ENCODE data around the gene SFXN3.

The SFXN3 gene, protein sequence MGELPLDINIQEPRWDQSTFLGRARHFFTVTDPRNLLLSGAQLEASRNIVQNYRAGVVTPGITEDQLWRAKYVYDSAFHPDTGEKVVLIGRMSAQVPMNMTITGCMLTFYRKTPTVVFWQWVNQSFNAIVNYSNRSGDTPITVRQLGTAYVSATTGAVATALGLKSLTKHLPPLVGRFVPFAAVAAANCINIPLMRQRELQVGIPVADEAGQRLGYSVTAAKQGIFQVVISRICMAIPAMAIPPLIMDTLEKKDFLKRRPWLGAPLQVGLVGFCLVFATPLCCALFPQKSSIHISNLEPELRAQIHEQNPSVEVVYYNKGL

DNA sequence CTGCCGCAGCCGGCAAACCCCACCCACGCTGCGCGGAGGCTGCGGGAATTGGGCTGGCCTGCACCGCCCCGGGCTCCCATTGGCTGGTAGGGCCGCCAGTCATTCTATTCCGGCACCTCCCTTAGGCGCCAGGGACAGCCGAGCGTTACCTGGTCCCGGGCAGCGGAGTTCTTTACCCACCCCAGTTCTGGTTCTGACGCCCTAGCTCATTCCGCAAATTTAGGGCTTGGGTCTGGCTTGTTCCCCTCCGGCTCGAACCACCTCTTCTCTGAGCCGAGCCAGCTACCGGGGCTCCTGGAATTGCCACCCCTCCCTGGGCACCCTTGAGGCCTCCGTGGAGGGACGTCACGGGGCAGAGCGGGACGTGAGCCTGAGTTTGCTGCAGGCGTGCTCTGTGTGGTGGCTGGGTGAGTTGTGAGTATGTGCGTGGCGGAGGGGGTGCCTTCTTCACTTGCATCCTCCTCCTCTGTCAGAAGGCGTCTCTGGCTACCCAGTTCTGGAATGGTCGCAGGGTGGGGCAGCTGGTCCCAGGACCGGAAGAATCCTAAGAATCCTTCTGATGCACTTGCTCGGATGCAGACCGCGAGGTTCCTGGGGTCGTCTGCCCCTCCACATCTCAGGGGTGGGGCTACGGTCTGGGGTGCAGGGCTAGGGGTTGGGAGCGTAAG lies at the start of gene SFXN3, which contains the start of gene PDZD7:
SFXN3 (plus strand) TSS at position 107 of the 668 bp plus-strand sequence. CDS start 3,461 bp downstream, outside the sequence.
PDZD7 (minus strand) TSS at position 2 of the 668 bp plus-strand sequence. CDS start 910 bp downstream, outside the sequence.
- DNase-seq (peak; percentile 94 to 96), ATAC-seq (peak; percentile 89)
- H3K4me3 Mint-ChIP-seq, result peak within 1 kb of the TSS; percentile 83 to 85

DNA sequence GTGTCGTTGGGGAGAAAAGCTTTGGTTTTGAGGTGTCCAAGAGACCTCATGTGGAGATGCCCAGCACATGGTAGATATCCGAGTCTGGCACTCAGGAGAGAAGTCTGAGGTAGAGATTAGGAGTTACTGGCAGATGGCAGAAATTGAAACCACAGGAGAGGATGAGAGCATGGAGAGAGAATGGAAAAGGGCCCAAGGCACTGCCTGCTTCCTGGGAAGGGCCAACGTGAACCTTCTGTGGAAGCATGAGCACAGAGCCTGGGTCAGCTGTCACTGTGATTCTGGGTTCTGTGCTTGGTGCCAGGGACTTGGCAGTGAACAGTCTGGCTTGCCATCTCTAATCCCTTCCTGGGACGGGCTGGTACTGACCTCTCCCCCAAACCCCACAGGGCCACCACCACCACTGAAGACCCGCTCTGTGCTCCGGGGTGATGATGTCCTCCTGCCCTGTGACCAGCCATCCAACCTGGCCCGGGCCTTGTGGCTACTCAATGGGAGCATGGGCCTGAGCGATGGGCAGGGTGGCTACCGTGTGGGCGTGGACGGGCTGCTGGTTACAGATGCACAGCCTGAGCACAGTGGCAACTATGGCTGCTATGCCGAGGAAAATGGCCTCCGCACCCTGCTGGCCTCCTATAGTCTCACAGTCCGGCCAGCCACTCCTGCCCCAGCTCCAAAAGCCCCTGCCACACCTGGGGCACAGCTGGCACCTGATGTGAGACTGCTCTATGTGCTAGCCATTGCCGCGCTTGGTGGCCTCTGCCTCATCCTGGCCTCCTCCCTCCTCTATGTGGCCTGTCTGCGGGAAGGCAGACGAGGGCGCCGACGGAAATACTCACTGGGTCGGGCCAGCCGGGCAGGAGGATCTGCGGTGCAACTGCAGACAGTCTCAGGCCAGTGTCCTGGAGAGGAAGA lies 47.9 kb upstream of the SFXN3 start:
- H3K9me3 Mint-ChIP-seq, result no peaks in the 10 kb centered on the region
- H3K27me3 Mint-ChIP-seq, result no peaks in the 10 kb centered on the region
- peak overlapping the region in 1 of 2 donors; percentile 48 for H3K27ac Mint-ChIP-seq
- peaks cover 24% of the 10 kb centered on the region for H3K4me1 Mint-ChIP-seq
- peak in 1 of 2 donors; percentile 1 for DNase-seq
- no peak for ATAC-seq
- no peak overlapping the region for H3K4me3 Mint-ChIP-seq

More for the DNA sequence above, at the start of gene SFXN3, which contains the start of gene PDZD7:
- H3K27me3 Mint-ChIP-seq, result peaks cover 31% of the 10 kb centered on the region
- peaks cover 31% of the 10 kb centered on the region for H3K4me1 Mint-ChIP-seq
- H3K27ac Mint-ChIP-seq, result peak within 1 kb of the TSS; percentile 82 to 96
- H3K9me3 Mint-ChIP-seq, result no peaks in the 10 kb centered on the region

DNA sequence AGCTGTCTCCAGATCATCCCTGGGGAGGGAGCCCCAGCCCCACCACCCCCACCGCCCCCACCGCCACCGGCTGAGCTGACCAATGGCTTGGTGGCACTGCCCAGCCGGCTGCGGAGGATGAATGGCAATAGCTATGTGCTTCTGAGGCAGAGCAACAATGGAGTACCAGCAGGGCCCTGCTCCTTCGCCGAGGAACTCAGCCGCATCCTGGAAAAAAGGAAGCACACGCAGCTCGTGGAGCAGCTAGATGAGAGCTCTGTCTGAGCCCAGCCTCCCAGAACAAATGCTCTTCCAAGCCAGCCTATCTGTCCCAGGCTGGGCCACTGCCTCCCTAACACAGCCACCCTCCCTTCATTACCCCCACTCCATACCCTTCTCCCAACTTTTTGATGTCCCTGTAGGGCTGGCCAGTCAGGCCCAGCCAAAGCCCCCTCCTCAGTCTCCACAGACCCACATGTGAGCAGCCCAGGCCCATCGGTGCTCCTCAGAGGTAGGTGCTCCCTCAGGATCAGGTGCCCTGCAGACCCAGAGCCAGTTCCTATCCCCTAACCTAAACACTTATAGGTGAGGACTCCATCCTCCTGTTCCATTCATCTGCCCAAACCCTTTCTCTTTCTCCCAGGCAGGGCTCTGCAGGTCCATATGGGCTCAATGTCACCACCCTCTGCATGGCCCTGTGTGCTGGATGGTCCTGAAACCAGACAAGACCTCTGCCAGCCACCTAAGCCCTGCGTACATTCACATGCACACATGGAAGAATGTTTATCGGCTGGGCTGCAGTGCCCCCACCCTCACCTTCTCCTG lies 47.0 kb upstream of the SFXN3 start:
- no peak overlapping the region for H3K4me3 Mint-ChIP-seq
- H3K27me3 Mint-ChIP-seq, result no peaks in the 10 kb centered on the region
- H3K4me1 Mint-ChIP-seq, result peaks cover 26% of the 10 kb centered on the region
- ATAC-seq, result no peak
- H3K9me3 Mint-ChIP-seq, result no peaks in the 10 kb centered on the region
- no peak for DNase-seq
- H3K27ac Mint-ChIP-seq, result no peak overlapping the region

DNA sequence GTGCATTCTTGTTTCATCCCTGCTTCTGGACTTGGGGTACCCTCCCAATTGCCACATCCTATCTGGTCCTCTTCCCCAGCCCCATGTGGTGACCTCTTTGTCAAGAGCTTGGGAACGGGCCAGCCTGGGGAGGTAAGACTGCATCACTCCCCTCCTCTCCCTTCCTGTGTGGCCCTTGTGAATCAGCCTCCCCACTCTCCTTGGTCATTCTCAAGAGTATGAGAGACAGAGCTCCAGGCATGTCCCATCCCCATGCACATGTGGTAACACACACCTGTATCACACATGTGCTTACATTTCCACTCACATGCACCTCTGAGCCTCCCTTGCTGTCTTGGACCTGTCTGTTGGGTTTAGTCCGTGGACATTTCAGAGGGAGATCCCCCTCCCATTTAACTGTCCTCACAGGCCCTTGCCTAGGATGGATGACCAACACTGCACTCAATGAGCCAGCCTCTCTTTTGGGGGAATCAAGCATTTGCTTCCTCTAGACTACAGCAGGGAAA lies 46.3 kb upstream of the SFXN3 start:
- Mint-ChIP-seq H3K9me3 (no peaks in the 10 kb centered on the region), H3K4me1 (peaks cover 32% of the 10 kb centered on the region), H3K4me3 (no peak overlapping the region), H3K27me3 (no peaks in the 10 kb centered on the region), H3K27ac (peak overlapping the region; percentile 27 to 42)
- no peak for ATAC-seq
- DNase-seq, result no peak

DNA sequence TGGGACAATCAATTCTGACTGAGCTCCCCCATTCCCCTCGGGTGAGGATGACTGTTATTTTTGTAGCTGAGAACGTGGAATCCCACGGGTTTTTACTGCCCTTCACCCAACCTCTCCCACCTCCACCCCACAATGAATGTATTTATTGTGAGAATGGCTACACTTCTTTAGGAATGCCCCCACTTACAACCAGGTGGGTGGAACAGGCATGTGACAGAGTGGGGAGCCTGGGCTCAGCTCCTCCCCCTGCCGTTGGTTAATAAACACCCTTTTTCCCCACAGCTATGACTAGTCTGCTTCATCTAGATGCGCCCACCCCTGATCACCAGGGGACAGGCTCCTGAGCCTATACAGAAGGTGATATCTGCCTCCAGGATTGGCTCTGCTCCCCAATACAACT lies 45.7 kb upstream of the SFXN3 start:
- no peak for DNase-seq
- Mint-ChIP-seq H3K4me3 (no peak overlapping the region), H3K27me3 (no peaks in the 10 kb centered on the region), H3K4me1 (peaks cover 37% of the 10 kb centered on the region), H3K27ac (no peak overlapping the region), H3K9me3 (no peaks in the 10 kb centered on the region)
- ATAC-seq, result no peak

DNA sequence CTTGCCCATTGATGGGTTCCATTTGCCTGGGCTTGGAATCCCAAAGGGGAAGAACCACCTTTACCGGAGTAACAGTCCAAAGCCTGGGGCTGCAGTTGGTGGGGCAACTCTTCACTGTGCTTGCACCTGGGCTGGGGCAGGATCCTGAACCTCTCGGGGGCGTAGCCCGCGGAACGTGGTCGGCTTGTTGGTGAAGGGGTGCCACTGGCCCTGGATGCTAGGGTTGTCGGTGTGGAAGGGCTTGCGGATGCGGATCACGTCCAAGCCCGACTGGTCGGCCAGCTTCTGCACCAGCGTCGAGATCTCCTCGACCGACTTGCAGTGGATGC lies 44.4 kb upstream of the SFXN3 start:
- DNase-seq, result no peak
- no peak overlapping the region for H3K27ac Mint-ChIP-seq
- H3K27me3 Mint-ChIP-seq, result no peaks in the 10 kb centered on the region
- H3K4me1 Mint-ChIP-seq, result peaks cover 49% of the 10 kb centered on the region
- ATAC-seq, result no peak
- H3K9me3 Mint-ChIP-seq, result no peaks in the 10 kb centered on the region
- peak overlapping the region; percentile 88 to 96 for H3K4me3 Mint-ChIP-seq

DNA sequence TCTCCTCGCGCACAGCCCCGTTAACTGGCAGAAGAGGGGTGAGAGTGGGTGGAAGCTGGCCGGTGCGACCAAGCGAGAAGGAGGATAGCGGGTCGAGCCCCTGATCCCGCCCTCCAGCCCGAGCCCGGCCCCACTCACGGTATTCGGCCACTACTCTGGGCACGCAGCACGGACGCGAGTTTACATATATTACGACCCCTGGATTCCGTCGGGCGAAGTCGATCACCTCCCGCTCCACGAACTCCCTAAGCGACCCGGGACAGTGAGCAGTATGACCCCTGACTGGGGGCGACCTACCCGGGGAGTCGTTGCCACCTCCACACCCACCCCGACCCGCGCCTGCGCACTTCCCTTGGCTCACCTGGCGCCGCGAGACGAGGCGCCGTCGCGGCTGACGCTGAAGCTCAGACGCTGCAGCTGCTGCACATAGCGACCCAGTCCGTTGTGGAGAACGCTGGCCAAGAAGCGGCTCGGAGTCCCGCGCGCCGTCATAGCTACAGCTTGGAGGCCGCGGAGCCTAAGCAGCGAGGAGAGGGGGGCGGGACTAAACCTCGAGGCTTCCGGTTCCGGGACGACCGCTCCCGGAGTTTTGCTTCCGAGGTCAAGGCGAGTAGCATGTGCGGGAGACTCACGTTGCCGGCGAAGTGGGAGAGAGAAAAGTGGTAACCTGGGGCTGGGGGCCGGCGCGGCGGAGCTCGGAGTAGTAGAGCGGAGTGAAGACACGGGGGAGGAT lies 43.9 kb upstream of the SFXN3 start, which contains the start of the genes MRPL43 and TWNK:
MRPL43 (minus strand) TSS at position 546 of the 733 bp plus-strand sequence; CDS start at position 492, 54 bp downstream.
TWNK (plus strand) TSS at position 592 of the 733 bp plus-strand sequence. CDS start 668 bp downstream, outside the sequence.
- H3K4me3 Mint-ChIP-seq, result peak within 1 kb of the TSS; percentile 88 to 96
- H3K9me3 Mint-ChIP-seq, result no peaks in the 10 kb centered on the region
- no peaks in the 10 kb centered on the region for H3K27me3 Mint-ChIP-seq
- peaks cover 49% of the 10 kb centered on the region for H3K4me1 Mint-ChIP-seq
- H3K27ac Mint-ChIP-seq, result peak within 1 kb of the TSS; percentile 96 to 97
- peak; percentile 96 for ATAC-seq
- DNase-seq, result peak; percentile 77 to 82

DNA sequence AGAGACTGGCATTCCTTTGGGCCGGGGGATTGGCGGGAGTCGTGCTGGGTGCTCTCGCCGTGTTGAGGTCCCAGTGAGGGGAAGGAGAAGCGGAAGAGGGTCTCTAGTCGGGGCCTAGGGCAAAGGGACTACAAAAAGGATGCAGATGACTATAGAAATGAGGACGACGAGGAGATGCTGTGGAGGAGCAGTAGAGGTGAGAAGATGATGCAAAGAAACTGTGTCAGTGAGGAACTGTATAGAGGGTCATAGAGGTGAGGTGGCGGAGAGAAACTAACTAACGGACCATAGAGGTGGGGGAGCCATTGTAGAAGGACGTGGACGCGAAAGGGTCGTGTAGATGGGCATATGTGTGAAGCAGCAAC lies 43.4 kb upstream of the SFXN3 start:
- peak overlapping the region; percentile 96 to 97 for H3K27ac Mint-ChIP-seq
- DNase-seq (no peak), ATAC-seq (peak; percentile 8)
- no peaks in the 10 kb centered on the region for H3K9me3 Mint-ChIP-seq
- H3K4me1 Mint-ChIP-seq, result peaks cover 49% of the 10 kb centered on the region
- peak overlapping the region; percentile 88 to 96 for H3K4me3 Mint-ChIP-seq
- no peaks in the 10 kb centered on the region for H3K27me3 Mint-ChIP-seq

DNA sequence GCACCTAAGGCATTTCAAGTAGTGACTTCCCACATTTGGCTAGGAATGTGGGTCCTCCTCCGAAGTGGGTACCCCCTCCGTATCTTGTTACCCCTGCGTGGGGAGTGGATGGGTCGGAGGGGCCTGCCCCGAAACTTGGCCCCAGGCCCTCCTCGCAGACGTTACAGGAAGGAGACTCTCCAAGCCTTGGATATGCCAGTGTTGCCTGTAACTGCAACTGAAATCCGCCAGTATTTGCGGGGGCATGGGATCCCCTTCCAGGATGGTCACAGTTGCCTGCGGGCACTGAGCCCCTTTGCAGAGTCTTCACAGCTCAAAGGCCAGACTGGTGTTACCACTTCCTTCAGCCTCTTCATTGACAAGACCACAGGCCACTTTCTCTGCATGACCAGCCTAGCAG lies 42.9 kb upstream of the SFXN3 start:
- no peak for ATAC-seq
- Mint-ChIP-seq H3K27ac (peak overlapping the region; percentile 38 to 97), H3K9me3 (no peaks in the 10 kb centered on the region), H3K4me3 (peak overlapping the region; percentile 88 to 96), H3K4me1 (peaks cover 49% of the 10 kb centered on the region), H3K27me3 (no peaks in the 10 kb centered on the region)
- no peak for DNase-seq

DNA sequence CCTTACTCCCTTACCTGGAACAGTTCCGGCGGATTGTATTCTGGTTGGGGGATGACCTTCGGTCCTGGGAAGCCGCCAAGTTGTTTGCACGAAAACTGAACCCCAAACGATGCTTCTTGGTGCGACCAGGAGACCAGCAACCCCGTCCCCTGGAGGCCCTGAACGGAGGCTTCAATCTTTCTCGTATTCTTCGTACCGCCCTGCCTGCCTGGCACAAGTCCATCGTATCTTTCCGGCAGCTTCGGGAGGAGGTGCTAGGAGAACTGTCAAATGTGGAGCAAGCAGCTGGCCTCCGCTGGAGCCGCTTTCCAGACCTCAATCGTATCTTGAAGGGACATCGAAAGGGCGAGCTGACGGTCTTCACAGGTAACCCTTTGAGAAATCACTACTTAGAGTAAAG lies 41.9 kb upstream of the SFXN3 start:
- H3K27ac Mint-ChIP-seq, result peak overlapping the region; percentile 15 to 29
- no peaks in the 10 kb centered on the region for H3K27me3 Mint-ChIP-seq
- ATAC-seq (no peak), DNase-seq (no peak)
- H3K4me3 Mint-ChIP-seq, result peak overlapping the region; percentile 35 to 38
- H3K9me3 Mint-ChIP-seq, result no peaks in the 10 kb centered on the region
- peaks cover 47% of the 10 kb centered on the region for H3K4me1 Mint-ChIP-seq

DNA sequence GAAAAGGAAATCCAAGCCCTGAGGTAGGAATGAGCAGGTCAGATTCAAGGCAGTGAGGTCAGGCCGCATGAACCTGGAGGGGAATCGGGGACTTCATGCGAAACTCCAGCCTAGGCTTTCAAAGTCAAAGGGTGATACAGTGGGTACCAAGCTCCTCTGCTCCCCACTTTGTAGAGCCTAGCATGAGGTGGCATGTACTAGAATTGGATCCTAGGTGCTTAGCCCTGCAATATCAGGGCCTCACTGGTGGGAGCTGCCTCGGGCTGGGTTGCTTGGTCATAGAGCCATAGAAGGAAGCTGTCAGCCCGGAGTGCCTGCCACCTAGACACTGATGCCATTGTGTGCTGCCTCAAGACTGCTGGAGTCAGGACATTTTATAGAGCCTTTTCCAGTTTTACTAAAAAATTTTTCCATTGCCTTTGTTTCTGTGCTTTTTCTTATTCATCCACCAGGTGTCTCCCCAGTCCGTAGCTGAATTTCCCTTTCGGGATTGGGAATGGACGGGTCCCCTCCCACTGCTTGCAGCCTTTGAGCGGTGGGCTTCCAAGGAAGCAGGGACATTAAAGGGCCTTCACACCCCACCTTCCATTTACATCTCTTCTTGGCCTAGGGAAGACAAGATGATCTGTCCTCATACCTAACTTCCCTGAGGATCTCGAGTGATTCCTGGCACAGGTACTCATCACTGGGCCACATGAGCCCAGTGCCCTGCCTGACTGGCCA lies 36.9 kb upstream of the SFXN3 start:
- DNase-seq (no peak), ATAC-seq (no peak)
- Mint-ChIP-seq H3K4me1 (peaks cover 46% of the 10 kb centered on the region), H3K27me3 (no peaks in the 10 kb centered on the region), H3K9me3 (no peaks in the 10 kb centered on the region), H3K27ac (no peak overlapping the region), H3K4me3 (no peak overlapping the region)

DNA sequence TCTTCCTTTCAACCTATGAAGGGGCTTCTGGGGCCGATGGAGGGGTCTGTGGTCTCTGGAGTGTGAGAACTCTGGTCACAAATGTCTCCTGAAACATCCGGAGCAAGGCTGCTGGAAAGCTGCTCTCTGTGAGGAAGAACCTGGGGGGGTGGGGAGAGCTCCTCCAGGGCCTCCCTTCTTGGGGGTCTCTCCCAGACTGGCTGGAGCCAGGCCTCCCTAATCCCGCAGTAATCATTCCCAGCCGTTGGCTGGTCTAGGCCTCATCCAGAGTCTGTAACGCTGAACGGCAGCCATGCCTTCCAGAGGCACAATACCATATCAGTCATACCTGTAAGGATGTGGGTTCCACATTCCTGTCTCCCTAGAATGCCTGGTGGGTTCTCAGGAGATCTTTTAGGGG lies 35.9 kb upstream of the SFXN3 start:
- no peak for DNase-seq
- H3K9me3 Mint-ChIP-seq, result no peaks in the 10 kb centered on the region
- no peak overlapping the region for H3K4me3 Mint-ChIP-seq
- no peak overlapping the region for H3K27ac Mint-ChIP-seq
- no peak for ATAC-seq
- no peaks in the 10 kb centered on the region for H3K27me3 Mint-ChIP-seq
- peaks cover 39% of the 10 kb centered on the region for H3K4me1 Mint-ChIP-seq

DNA sequence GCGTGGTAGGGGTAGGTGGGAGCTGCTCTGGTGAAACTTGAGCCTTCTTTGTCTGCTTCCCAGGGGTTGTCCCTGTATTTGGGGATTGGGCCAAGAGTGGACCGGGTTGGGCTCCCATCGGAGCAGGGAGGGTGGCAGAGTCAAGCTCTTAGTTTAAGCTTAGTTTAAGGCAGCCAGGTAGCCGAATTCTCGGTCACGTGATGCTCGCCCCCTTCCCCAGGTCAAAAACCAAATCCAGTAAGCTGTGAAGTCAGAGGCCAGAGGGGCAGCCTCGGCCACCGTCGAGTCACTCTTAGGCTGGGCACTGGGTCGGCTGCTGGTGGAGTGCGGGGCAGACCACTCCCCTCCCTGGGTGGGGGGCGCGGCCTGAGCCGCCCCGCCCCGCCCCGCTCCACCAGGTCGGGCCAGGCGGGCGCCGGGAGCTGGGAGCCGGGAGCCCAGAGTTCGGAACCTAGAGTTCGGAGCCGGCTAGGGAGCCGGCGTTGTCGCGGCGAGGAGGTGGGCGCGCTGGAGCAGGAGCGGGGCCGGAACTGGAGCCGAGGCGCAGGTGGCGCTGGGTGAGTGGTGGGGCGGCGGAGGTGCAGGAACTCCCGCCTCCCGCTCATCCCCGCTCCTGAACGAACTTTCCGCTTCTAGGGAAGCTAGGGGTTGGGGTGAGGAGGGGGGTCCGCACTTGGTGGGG lies 34.2 kb upstream of the SFXN3 start:
- Mint-ChIP-seq H3K4me3 (peak overlapping the region; percentile 78 to 92), H3K27ac (peak overlapping the region; percentile 91 to 97), H3K9me3 (no peaks in the 10 kb centered on the region), H3K27me3 (no peaks in the 10 kb centered on the region), H3K4me1 (peaks cover 37% of the 10 kb centered on the region)
- DNase-seq (peak; percentile 45), ATAC-seq (peak; percentile 29)

Data from stimulated activated naive CD8-positive, alpha-beta T cell treated with anti-CD3 and anti-CD28 coated beads, Interleukin-15, amount 100 ng/mL, for 72 hours (primary cell).